Smooth muscle cell (in vitro differentiated cells): ENCODE data around the gene CLDN10. TPM values are rescaled to one million over a fixed set of nuclear protein-coding genes. Genes with fewer than 3 reads are reported as not detected.
A peak's percentile ranks its signal among the peaks of the same experiment; 100 is the strongest.

Experiments used
- DNase-seq: peaks from one replicate; lab custom pipeline; 2025; ENCODE audit not compliant: unreplicated experiment; lab: John Stamatoyannopoulos, UW
- H2AFZ ChIP-seq: fragments of 200-600 bp; sonication (generic); 2 replicates; pipeline ENCODE4 v1.6.0; 2016; ENCODE audit warnings: antibody characterized with exemption, low read depth, mild to moderate bottlenecking
- H3F3A ChIP-seq: fragments of 200-600 bp; sonication (generic); 2 replicates; pipeline ENCODE4 v1.6.0; 2017; ENCODE audit warnings: antibody characterized with exemption, low read depth
- H3K27ac ChIP-seq: fragments of 200-600 bp; sonication (generic); 2 replicates; pipeline ENCODE4 v1.5.1; 2016; ENCODE audit warnings: low read depth, mild to moderate bottlenecking
- H3K27me3 ChIP-seq: fragments of 200-600 bp; sonication (generic); 2 replicates; pipeline ENCODE4 v1.6.1; 2016; ENCODE audit warnings: low read depth, mild to moderate bottlenecking
- H3K36me3 ChIP-seq: fragments of 200-600 bp; sonication (generic); 2 replicates; pipeline ENCODE4 v1.5.1; 2016; ENCODE audit warnings: low read depth
- H3K4me1 ChIP-seq: fragments of 200-600 bp; sonication (generic); 2 replicates; pipeline ENCODE4 v1.5.1; 2016; ENCODE audit warnings: low read depth
- H3K4me2 ChIP-seq: fragments of 200-600 bp; sonication (generic); 2 replicates; pipeline ENCODE4 v1.6.0; 2016; ENCODE audit warnings: mild to moderate bottlenecking
- H3K4me3 ChIP-seq: fragments of 200-600 bp; sonication (generic); 2 replicates; pipeline ENCODE4 v1.5.1; 2016; ENCODE audit warnings: mild to moderate bottlenecking
- H3K79me2 ChIP-seq: fragments of 200-600 bp; sonication (generic); 2 replicates; pipeline ENCODE4 v1.6.0; 2016; ENCODE audit warnings: low read depth, mild to moderate bottlenecking
- H3K9ac ChIP-seq: fragments of 200-600 bp; sonication (generic); 2 replicates; pipeline ENCODE4 v1.6.0; 2016; ENCODE audit warnings: low read depth
- H3K9me3 ChIP-seq: fragments of 200-600 bp; sonication (generic); replicated peaks from 2 replicates; pipeline ENCODE4 v1.5.1; 2016; ENCODE audit warnings: low read depth
- H4K20me1 ChIP-seq: fragments of 200-600 bp; sonication (generic); 2 replicates; pipeline ENCODE4 v1.6.0; 2016; ENCODE audit warnings: low read depth
- WGBS: methylation state at CpG from one replicate; pipeline ENCODE4 v1.1.7; 2016; ENCODE audit warnings: low lambda C conversion rate; 5-methylcytosine and 5-hydroxymethylcytosine counted together
- polyA plus RNA-seq: library from polyadenylated mRNA; unstranded; fragments of >200 nt; fragmentation: Nextera tagmentation; extraction: Ambion mirVana; gene quantifications from 2 replicates; pipeline ENCODE4 v1.2.1, GENCODE V29; 2016
- total RNA-seq: library from RNA; depleted of rRNA; stranded (reverse); fragments of >200 nt; gene quantifications from 2 replicates; pipeline ENCODE4 v1.2.3, GENCODE V29; 2014
- TF ChIP-seq, protein P1 (sequence below): fragments of 200-600 bp; sonication (generic); IDR thresholded peaks from 2 replicates; pipeline ENCODE4 v1.5.1; 2017; ENCODE audit warnings: borderline replicate concordance, mild to moderate bottlenecking, antibody characterized with exemption; ENCODE audit not compliant: insufficient read depth, poor library complexity, severe bottlenecking

Gene CLDN10, protein sequence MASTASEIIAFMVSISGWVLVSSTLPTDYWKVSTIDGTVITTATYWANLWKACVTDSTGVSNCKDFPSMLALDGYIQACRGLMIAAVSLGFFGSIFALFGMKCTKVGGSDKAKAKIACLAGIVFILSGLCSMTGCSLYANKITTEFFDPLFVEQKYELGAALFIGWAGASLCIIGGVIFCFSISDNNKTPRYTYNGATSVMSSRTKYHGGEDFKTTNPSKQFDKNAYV
- 1.5 TPM in 1 of 2 replicates, not detected in the other for total RNA-seq
- polyA plus RNA-seq, result 0.19 TPM in 1 of 2 replicates, not detected in the other

DNA sequence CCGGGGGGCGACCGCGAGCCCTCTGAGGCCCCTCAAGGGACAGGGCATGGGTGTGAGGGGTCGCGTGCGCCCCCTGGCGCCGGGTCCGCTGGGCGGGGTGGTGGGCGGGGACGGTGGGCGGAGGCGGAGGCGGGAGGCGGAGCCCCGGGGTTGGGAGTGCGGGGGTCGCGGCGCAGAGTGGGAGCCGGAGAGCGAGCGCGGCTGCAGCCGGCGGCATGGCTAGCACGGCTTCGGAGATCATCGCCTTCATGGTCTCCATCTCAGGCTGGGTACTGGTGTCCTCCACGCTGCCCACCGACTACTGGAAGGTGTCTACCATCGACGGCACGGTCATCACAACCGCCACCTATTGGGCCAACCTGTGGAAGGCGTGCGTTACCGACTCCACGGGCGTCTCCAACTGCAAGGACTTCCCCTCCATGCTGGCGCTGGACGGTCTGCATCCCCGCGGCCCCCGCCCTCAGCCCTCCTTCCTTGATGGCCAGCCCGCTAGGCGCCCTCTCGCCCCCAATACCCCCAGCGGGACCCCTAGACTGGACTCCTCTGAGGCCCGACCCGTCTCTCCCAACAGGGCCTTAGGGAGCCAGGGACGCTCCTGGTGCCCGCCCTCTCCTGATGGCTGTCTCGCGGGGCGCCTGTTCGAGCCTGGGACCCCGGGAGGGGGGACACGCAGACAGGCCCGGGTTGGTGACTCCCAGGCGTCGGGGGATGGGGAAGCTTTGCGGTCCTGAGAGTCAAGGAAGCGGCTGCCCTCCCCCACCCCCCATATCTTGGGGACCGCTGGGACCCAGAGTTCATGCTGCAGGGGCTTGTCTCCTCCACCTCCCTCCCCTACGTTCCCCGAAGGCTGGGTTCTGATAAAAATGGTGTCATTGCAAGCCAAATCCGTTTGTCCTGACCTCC is at the start of gene CLDN10:
CLDN10 (plus strand) TSS at position 182 of the 903 bp plus-strand sequence; CDS start at position 216, 34 bp downstream.
- H3K9ac ChIP-seq, result no peak within 1 kb of the TSS
- peak within 1 kb of the TSS; percentile 80 for H3K4me2 ChIP-seq
- H3K27me3 ChIP-seq, result peaks cover 46% of the 10 kb centered on the region
- no peaks in the 10 kb centered on the region for H3K9me3 ChIP-seq
- TF ChIP-seq, protein P1, sequence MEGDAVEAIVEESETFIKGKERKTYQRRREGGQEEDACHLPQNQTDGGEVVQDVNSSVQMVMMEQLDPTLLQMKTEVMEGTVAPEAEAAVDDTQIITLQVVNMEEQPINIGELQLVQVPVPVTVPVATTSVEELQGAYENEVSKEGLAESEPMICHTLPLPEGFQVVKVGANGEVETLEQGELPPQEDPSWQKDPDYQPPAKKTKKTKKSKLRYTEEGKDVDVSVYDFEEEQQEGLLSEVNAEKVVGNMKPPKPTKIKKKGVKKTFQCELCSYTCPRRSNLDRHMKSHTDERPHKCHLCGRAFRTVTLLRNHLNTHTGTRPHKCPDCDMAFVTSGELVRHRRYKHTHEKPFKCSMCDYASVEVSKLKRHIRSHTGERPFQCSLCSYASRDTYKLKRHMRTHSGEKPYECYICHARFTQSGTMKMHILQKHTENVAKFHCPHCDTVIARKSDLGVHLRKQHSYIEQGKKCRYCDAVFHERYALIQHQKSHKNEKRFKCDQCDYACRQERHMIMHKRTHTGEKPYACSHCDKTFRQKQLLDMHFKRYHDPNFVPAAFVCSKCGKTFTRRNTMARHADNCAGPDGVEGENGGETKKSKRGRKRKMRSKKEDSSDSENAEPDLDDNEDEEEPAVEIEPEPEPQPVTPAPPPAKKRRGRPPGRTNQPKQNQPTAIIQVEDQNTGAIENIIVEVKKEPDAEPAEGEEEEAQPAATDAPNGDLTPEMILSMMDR, result peak; percentile 31
- H2AFZ ChIP-seq, result peak within 1 kb of the TSS; percentile 28
- H3K36me3 ChIP-seq, result no peaks in the 10 kb centered on the region
- H3K27ac ChIP-seq, result no peak within 1 kb of the TSS
- peak within 1 kb of the TSS; percentile 33 for H3K4me3 ChIP-seq
- no peaks in the 10 kb centered on the region for H4K20me1 ChIP-seq
- H3K79me2 ChIP-seq, result no peaks in the 10 kb centered on the region
- no peak for DNase-seq
- H3K4me1 ChIP-seq, result peaks cover 4% of the 10 kb centered on the region
- WGBS, result 2% methylated on average over 47 of the region's 70 CpGs
- H3F3A ChIP-seq, result no peaks in the 10 kb centered on the region

DNA sequence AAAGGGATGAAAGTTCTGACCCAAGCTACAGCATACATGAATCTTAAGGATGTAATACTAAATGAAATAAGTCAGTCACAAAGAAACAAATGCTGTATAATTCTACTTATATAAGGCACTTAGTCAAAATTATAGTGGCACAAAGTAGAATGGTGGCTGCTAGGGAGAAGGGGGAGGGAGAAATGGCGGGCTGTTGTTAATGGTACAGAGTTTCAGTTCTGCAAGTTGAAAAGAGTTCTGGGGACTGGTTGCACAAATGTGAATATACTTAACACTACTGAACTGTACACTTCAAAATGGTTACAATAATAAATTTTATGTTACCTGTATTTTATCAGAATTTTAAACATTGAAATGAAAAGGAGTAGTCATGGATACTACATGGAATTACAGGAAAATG is 48.9 kb upstream of the CLDN10 start:
- Histone ChIP-seq H2AFZ (no peak overlapping the region), H3K4me2 (no peak overlapping the region), H3K27ac (no peak overlapping the region), H3K9ac (no peak overlapping the region), H3K27me3 (no peaks in the 10 kb centered on the region), H3F3A (no peaks in the 10 kb centered on the region), H3K79me2 (no peaks in the 10 kb centered on the region), H3K9me3 (no peaks in the 10 kb centered on the region), H3K4me1 (no peaks in the 10 kb centered on the region), H3K4me3 (no peak overlapping the region), H4K20me1 (no peaks in the 10 kb centered on the region), H3K36me3 (no peaks in the 10 kb centered on the region)
- 96% methylated on average over 1 of the region's 1 CpG for WGBS
- DNase-seq, result no peak
- TF ChIP-seq, protein P1, result no peak

DNA sequence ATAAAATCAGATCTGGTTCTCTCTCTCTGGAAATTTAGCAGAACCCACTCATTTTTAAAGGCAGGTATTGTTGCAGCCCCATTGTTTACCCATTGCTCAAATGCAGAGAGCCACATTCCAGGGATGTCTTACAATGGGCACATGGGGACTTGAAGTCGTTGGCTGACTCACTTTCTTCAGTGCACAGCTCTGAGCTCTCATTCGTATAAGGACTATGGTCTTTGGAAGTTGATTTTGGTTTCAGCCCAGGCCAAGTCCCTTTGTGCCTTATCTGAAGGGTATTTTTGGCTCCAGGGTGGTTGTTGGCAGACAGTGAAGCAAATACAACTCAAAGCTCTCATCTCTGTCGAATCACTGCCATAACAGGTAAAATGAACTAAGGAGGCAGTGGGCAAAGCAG is 47.3 kb upstream of the CLDN10 start:
- H3K27ac ChIP-seq, result no peak overlapping the region
- no peak overlapping the region for H2AFZ ChIP-seq
- no peak overlapping the region for H3K4me2 ChIP-seq
- WGBS, result 42% methylated on average over 3 of the region's 3 CpGs
- DNase-seq, result no peak
- H4K20me1 ChIP-seq, result no peaks in the 10 kb centered on the region
- no peaks in the 10 kb centered on the region for H3K4me1 ChIP-seq
- H3K36me3 ChIP-seq, result no peaks in the 10 kb centered on the region
- H3K27me3 ChIP-seq, result no peaks in the 10 kb centered on the region
- H3F3A ChIP-seq, result no peaks in the 10 kb centered on the region
- no peaks in the 10 kb centered on the region for H3K9me3 ChIP-seq
- no peaks in the 10 kb centered on the region for H3K79me2 ChIP-seq
- no peak overlapping the region for H3K4me3 ChIP-seq
- no peak overlapping the region for H3K9ac ChIP-seq
- TF ChIP-seq, protein P1, result no peak
